Measurements from ENCODE around the gene SIGLEC10.
"Not testable (repeated sequence)": the region's sequence is repeated elsewhere in the genome, so short reads cannot be mapped to it uniquely, and the experiment has no call there.

Gene SIGLEC10

GRCh38 chr19:51421229-51422052 is 4.0 kb upstream of the SIGLEC10 start:
- no peak overlapping the region for H3K27ac ChIP-seq
- H3K4me3 ChIP-seq, result no peak overlapping the region
- no peak for DNase-seq
- H3K27me3 ChIP-seq, result peaks cover 0 to 36% of the 10 kb centered on the region in 2 donors
- no peaks in the 10 kb centered on the region for H3K36me3 ChIP-seq
- intact Hi-C loops (cut with DNase I; ENCODE audit: low total_unique reads), result no loop called here
- TF ChIP-seq CTCF (IDR thresholded peaks at IDR 0.05), result no peak
- H3K9me3 ChIP-seq, result no peaks in the 10 kb centered on the region
- H3K4me1 ChIP-seq, result peaks cover 0 to 5% (median 0%) of the 10 kb centered on the region in 4 donors

- intact Hi-C loops (cut with DNase I; ENCODE audit: low total_unique reads); H3K36me3 ChIP-seq; H3K9me3 ChIP-seq; H3K27ac ChIP-seq; H3K4me3 ChIP-seq; H3K4me1 ChIP-seq; DNase-seq: not testable (repeated sequence)
- peaks cover 0 to 38% of the 10 kb centered on the region in 2 donors for H3K27me3 ChIP-seq
Measured at GRCh38 chr19:51420511-51420910, 3.1 kb upstream of the SIGLEC10 start.

GRCh38 chr19:51418707-51419106 is 1.3 kb upstream of the SIGLEC10 start:
- DNase-seq, result no peak
- no peak for TF ChIP-seq CTCF (IDR thresholded peaks at IDR 0.05)
- H3K4me1 ChIP-seq, result peaks cover 0 to 5% (median 0%) of the 10 kb centered on the region in 4 donors
- H3K4me3 ChIP-seq, result no peak overlapping the region
- no peak overlapping the region for H3K27ac ChIP-seq
- H3K9me3 ChIP-seq, result no peaks in the 10 kb centered on the region
- peaks cover 0 to 46% of the 10 kb centered on the region in 2 donors for H3K27me3 ChIP-seq
- no peaks in the 10 kb centered on the region for H3K36me3 ChIP-seq
- intact Hi-C loops (cut with DNase I; ENCODE audit: low total_unique reads), result no loop called here

GRCh38 chr19:51417810-51418157 is 342 bp upstream of the SIGLEC10 start:
- Histone ChIP-seq H3K4me1 (peaks cover 0 to 5% (median 0%) of the 10 kb centered on the region in 4 donors), H3K4me3 (no peak overlapping the region)

GRCh38 chr19:51416422-51416821 is 1.0 kb downstream of the SIGLEC10 start:
- peaks cover 0 to 43% of the 10 kb centered on the region in 2 donors for H3K27me3 ChIP-seq
- H3K36me3 ChIP-seq; DNase-seq; H3K27ac ChIP-seq; H3K4me3 ChIP-seq; H3K9me3 ChIP-seq; H3K4me1 ChIP-seq; intact Hi-C loops (cut with DNase I; ENCODE audit: low total_unique reads): not testable (repeated sequence)

More at GRCh38 chr19:51417810-51418157, 342 bp upstream of the SIGLEC10 start:
- H3K27me3 ChIP-seq, result peaks cover 0 to 46% of the 10 kb centered on the region in 2 donors
- intact Hi-C loops (cut with DNase I; ENCODE audit: low total_unique reads), result no loop called here
- no peak for TF ChIP-seq CTCF (IDR thresholded peaks at IDR 0.05)
- DNase-seq, result no peak
- no peaks in the 10 kb centered on the region for H3K36me3 ChIP-seq
- H3K9me3 ChIP-seq, result no peaks in the 10 kb centered on the region
- no peak overlapping the region for H3K27ac ChIP-seq

- Histone ChIP-seq H3K4me3 (no peak overlapping the region), H3K36me3 (no peaks in the 10 kb centered on the region), H3K9me3 (no peaks in the 10 kb centered on the region), H3K27ac (no peak overlapping the region), H3K27me3 (peaks cover 0 to 41% of the 10 kb centered on the region in 2 donors), H3K4me1 (no peaks in the 10 kb centered on the region)
- no peak for DNase-seq
- intact Hi-C loops (cut with DNase I; ENCODE audit: low total_unique reads), result no loop called here
- TF ChIP-seq CTCF (IDR thresholded peaks at IDR 0.05), result no peak
Measured at GRCh38 chr19:51415187-51415586, 2.3 kb downstream of the SIGLEC10 start.
